HL-60 (cell line): ENCODE measurements around the gene APBB2.

ENCODE experiments used
- DNase-seq, 2 experiments: peaks; one replicate each; pipeline ENCODE4 v3.0.0-alpha.2; 2010 to 2020; ENCODE audit warnings: low read depth in 1 of 2, low spot score in 1 of 2
- H3K27ac ChIP-seq: fragments of 250-450 bp; sonication (Bioruptor Pico); replicated peaks from 2 replicates; pipeline ENCODE4 v1.5.1; 2020; ENCODE audit warnings: mild to moderate bottlenecking, moderate library complexity
- H3K27me3 ChIP-seq: fragments of 250-450 bp; sonication (Bioruptor Pico); 2 replicates; pipeline ENCODE4 v1.5.1; 2021; ENCODE audit warnings: mild to moderate bottlenecking, moderate library complexity; ENCODE audit not compliant: insufficient read depth, poor library complexity, severe bottlenecking
- H3K4me3 ChIP-seq: replicated peaks from 2 replicates; pipeline ENCODE4 v1.5.1; 2011; ENCODE audit warnings: mild to moderate bottlenecking, control low read depth, low read length; ENCODE audit not compliant: insufficient read depth
- GABPA ChIP-seq: IDR thresholded peaks from 2 replicates; pipeline ENCODE4 v1.6.1; 2012; ENCODE audit warnings: low read depth
- POLR2AphosphoS5 ChIP-seq: IDR thresholded peaks from 2 replicates; pipeline ENCODE4 v1.6.1; 2012; ENCODE audit warnings: low read depth
- REST ChIP-seq: IDR thresholded peaks from 2 replicates; pipeline ENCODE4 v1.6.1; 2012; ENCODE audit warnings: low read depth; ENCODE audit not compliant: insufficient replicate concordance
- SPI1 ChIP-seq: IDR thresholded peaks from 2 replicates; pipeline ENCODE4 v1.6.1; 2012; ENCODE audit warnings: low read depth, mild to moderate bottlenecking, borderline replicate concordance
- TF ChIP-seq, protein P1 (sequence below): IDR thresholded peaks from one replicate; pipeline ENCODE4 v1.5.1; 2011; ENCODE audit warnings: low read length, control low read depth, inconsistent platforms; ENCODE audit not compliant: insufficient read depth

The APBB2 gene

GRCh38 chr4:41256740-41257256 lies 42.5 kb upstream of the APBB2 start, which contains the start of gene UCHL1:
Gene UCHL1, plus strand, starts transcription at chr4:41256928. Its CDS starts 49 bp downstream, at chr4:41256977.
- Histone ChIP-seq H3K4me3 (no peak within 1 kb of the TSS), H3K27me3 (peaks cover 37% of the 10 kb centered on the region), H3K27ac (no peak within 1 kb of the TSS)
- no peak for DNase-seq
- TF ChIP-seq SPI1 (no peak), GABPA (no peak), REST (no peak), POLR2AphosphoS5 (no peak)
- TF ChIP-seq, protein P1, sequence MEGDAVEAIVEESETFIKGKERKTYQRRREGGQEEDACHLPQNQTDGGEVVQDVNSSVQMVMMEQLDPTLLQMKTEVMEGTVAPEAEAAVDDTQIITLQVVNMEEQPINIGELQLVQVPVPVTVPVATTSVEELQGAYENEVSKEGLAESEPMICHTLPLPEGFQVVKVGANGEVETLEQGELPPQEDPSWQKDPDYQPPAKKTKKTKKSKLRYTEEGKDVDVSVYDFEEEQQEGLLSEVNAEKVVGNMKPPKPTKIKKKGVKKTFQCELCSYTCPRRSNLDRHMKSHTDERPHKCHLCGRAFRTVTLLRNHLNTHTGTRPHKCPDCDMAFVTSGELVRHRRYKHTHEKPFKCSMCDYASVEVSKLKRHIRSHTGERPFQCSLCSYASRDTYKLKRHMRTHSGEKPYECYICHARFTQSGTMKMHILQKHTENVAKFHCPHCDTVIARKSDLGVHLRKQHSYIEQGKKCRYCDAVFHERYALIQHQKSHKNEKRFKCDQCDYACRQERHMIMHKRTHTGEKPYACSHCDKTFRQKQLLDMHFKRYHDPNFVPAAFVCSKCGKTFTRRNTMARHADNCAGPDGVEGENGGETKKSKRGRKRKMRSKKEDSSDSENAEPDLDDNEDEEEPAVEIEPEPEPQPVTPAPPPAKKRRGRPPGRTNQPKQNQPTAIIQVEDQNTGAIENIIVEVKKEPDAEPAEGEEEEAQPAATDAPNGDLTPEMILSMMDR = no peak

- H3K27me3 ChIP-seq = peaks cover 37% of the 10 kb centered on the region
- TF ChIP-seq SPI1 (no peak), POLR2AphosphoS5 (no peak), GABPA (no peak), REST (no peak)
- TF ChIP-seq, protein P1 = no peak
- no peak for DNase-seq
- H3K4me3 ChIP-seq = no peak overlapping the region
- no peak overlapping the region for H3K27ac ChIP-seq
Measured at GRCh38 chr4:41256131-41256739, 41.9 kb upstream of the APBB2 start.

GRCh38 chr4:41245983-41246382 lies 31.6 kb upstream of the APBB2 start:
- no peak for TF ChIP-seq SPI1
- TF ChIP-seq, protein P1 = no peak
- DNase-seq = no peak
- no peaks in the 10 kb centered on the region for H3K27me3 ChIP-seq
- no peak overlapping the region for H3K27ac ChIP-seq
- H3K4me3 ChIP-seq = no peak overlapping the region

GRCh38 chr4:41241919-41242318 lies 27.6 kb upstream of the APBB2 start:
- TF ChIP-seq GABPA (no peak), SPI1 (no peak), POLR2AphosphoS5 (no peak), REST (no peak)
- TF ChIP-seq, protein P1 = no peak
- Histone ChIP-seq H3K27ac (no peak overlapping the region), H3K27me3 (no peaks in the 10 kb centered on the region), H3K4me3 (no peak overlapping the region)
- no peak for DNase-seq
